NT2/D1 (cell line): Measurements from ENCODE around the gene ATP8B4.

Source experiments
- YY1 ChIP-seq: IDR thresholded peaks from 2 replicates; pipeline ENCODE4 v1.6.1; 2011; ENCODE audit not compliant: insufficient read length, insufficient read depth
- ZNF274 ChIP-seq: IDR thresholded peaks from 2 replicates; pipeline ENCODE4 v1.6.1; 2011; ENCODE audit warnings: mild to moderate bottlenecking, low read depth, low read length

DNA sequence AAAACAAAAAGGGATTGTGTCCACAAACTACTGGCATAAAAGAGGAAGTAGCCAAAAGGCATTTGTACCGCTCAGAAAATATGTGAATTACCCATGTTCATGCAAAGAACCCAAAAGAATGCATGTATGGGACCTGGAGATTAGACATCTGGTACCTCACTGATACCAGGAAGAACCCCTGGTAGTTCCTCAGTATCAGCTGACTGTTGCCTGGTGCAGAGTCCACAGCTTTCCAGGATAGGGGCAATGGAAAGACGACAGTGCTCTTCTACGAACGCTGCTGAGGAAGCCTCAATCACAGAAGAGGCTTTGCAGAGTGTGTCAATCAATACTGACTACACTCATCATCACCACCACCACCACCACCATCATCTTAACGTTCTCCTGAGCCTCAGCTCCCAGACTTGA is 63.3 kb downstream of the ATP8B4 start:
- TF ChIP-seq YY1 = no peak
- TF ChIP-seq ZNF274 = no peak
